Panc1 (cell line): ENCODE results near the gene MTCH1. TPM values are rescaled to one million over a fixed set of nuclear protein-coding genes. Genes with fewer than 3 reads are reported as not detected.

Experiments
- ATAC-seq: fragments of 200-7000 bp; cut with Tn5 transposase; 2 replicates; pipeline ENCODE4 v1.9.1; 2020; ENCODE audit warnings: mild to moderate bottlenecking, moderate library complexity
- BruUV-seq: library from RNA; stranded (reverse); fragments of 400-500 nt; replicated peaks from 2 replicates; lab custom pipeline; 2021; lab: Mats Ljungman, UMichigan
- CTCF ChIA-PET: fragments of 300-600 bp; sonication (Branson Sonifier 250); formaldehyde crosslinking; loops from one replicate; lab custom pipeline; 2022; ENCODE audit warnings: antibody characterized with exemption; lab: Charles Lee
- POLR2A ChIA-PET: fragments of 300-600 bp; sonication (Branson Sonifier 250); formaldehyde crosslinking; loops from one replicate; lab custom pipeline; 2022; ENCODE audit warnings: antibody characterized with exemption; lab: Charles Lee
- DNase-seq: peaks from one replicate; pipeline ENCODE4 v3.0.0-alpha.2; 2010; ENCODE audit warnings: low read depth, low spot score
- H3K27ac ChIP-seq: 2 replicates; pipeline ENCODE4 v1.5.1; 2011; ENCODE audit warnings: mild to moderate bottlenecking, low read length, inconsistent platforms
- H3K27me3 ChIP-seq: fragments of 200-500 bp; sonication (Bioruptor generic); 2 replicates; pipeline ENCODE4 v1.6.0; 2014; ENCODE audit warnings: low read length, inconsistent platforms; ENCODE audit not compliant: control insufficient read depth, insufficient read depth
- H3K36me3 ChIP-seq: fragments of 200-500 bp; sonication (Bioruptor generic); 2 replicates; pipeline ENCODE4 v1.5.1; 2014; ENCODE audit warnings: inconsistent platforms, mild to moderate bottlenecking, low read length, moderate library complexity; ENCODE audit not compliant: control insufficient read depth, insufficient read depth
- H3K4me1 ChIP-seq: 2 replicates; pipeline ENCODE4 v1.5.1; 2011; ENCODE audit warnings: inconsistent platforms, mild to moderate bottlenecking, low read length, moderate library complexity; ENCODE audit not compliant: control insufficient read depth, insufficient read depth
- H3K4me3 ChIP-seq, 2 experiments: 2 replicates each; pipeline ENCODE4 v1.5.1; 2011 to 2012; ENCODE audit warnings: low read depth in 2 of 2, low read length in 2 of 2, mild to moderate bottlenecking in 2 of 2, inconsistent platforms in 1 of 2, moderate library complexity in 1 of 2
- H3K9me3 ChIP-seq: fragments of 200-500 bp; sonication (Bioruptor generic); 2 replicates; pipeline ENCODE4 v1.5.1; 2014; ENCODE audit warnings: low read depth, mild to moderate bottlenecking, inconsistent platforms, low read length, moderate library complexity; ENCODE audit not compliant: control insufficient read depth, insufficient read depth
- POLR2AphosphoS5 ChIP-seq: IDR thresholded peaks from 2 replicates; pipeline ENCODE4 v1.6.1; 2012; ENCODE audit warnings: mild to moderate bottlenecking, low read depth, low read length, moderate library complexity
- SIN3A ChIP-seq: IDR thresholded peaks from 2 replicates; pipeline ENCODE4 v1.6.1; 2012; ENCODE audit warnings: low read depth, mild to moderate bottlenecking, low read length, moderate library complexity, borderline replicate concordance; ENCODE audit not compliant: insufficient read depth
- TCF7L2 ChIP-seq: IDR thresholded peaks from 2 replicates; pipeline ENCODE4 v1.6.1; 2011; ENCODE audit warnings: mild to moderate bottlenecking, low read depth, low read length, inconsistent platforms
- in situ Hi-C: cut with HindIII; loops from 2 replicates; pipeline ENCODE4 v1.10.0; 2016; ENCODE audit warnings: low sequenced_read_pairs, low pct_unique_long_range_greater_than_20kb
- intact Hi-C: fragments of 100-400 bp; cut with micrococcal nuclease; formaldehyde crosslinking; loops from one replicate; pipeline ENCODE4 v1.10.0; 2022; ENCODE audit not compliant: unreplicated experiment
- total RNA-seq: library from RNA; stranded (reverse); gene quantifications from one replicate; pipeline ENCODE4 v1.2.1, GENCODE V29; 2021; ENCODE audit not compliant: unreplicated experiment
- TF ChIP-seq, protein P1 (sequence below): fragments of 450-650 bp; IDR thresholded peaks from 2 replicates; pipeline ENCODE4 v1.5.1; 2017; ENCODE audit warnings: mild to moderate bottlenecking
- TF ChIP-seq, protein P2 (sequence below), 2 experiments: IDR thresholded peaks; 2 replicates each; pipeline ENCODE4 v1.6.1; 2011 to 2012; ENCODE audit warnings: low read depth in 2 of 2, control low read depth in 1 of 2, low read length in 1 of 2, mild to moderate bottlenecking in 1 of 2, moderate library complexity in 1 of 2; ENCODE audit not compliant: insufficient read depth in 1 of 2

MTCH1 gene
- total RNA-seq, 1 experiment from 2014 or later: 223 TPM

DNA sequence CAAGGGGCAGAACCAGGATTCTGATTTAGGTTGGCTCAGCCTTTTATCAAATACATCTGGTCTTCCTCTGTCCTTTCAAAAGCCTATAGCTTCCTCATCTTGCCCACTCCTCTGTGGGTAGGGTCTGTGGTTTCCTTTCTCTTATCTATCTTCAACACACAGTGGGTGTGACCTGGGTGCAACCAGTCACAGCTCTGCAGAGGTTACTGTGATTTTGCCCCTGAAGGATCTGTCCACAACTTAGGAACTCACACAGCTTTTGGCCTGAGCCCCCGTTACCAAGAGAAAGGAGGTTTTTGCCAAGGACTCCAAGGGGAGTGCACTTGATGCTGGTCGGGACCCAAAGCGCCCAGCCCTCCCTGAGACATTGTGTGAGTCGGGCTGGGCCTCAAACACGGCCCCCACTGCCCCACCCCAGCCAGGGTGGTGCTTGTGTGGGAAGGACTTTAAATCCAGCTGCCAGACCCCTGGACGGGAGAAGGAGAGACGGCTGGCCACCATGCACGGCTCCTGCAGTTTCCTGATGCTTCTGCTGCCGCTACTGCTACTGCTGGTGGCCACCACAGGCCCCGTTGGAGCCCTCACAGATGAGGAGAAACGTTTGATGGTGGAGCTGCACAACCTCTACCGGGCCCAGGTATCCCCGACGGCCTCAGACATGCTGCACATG lies 31.6 kb downstream of the MTCH1 start, which contains the start of gene PI16:
Gene PI16, plus strand, starts transcription at position 477 of the 670 bp plus-strand sequence. Its CDS starts 23 bp downstream, at position 500.
- ChIA-PET CTCF (interaction anchor here (0.6 kb wide), 1 partner anchor 41 kb away, joined by 6 read pairs; no protein-coding TSS in a partner anchor), POLR2A (no interaction called here)
- Histone ChIP-seq H3K36me3 (no peaks in the 10 kb centered on the region), H3K9me3 (no peaks in the 10 kb centered on the region), H3K27ac (no peak within 1 kb of the TSS), H3K27me3 (no peaks in the 10 kb centered on the region), H3K4me1 (peaks cover 2% of the 10 kb centered on the region; the same call in 1 of the 2 replicates), H3K4me3 (no peak within 1 kb of the TSS)
- TF ChIP-seq SIN3A (no peak), TCF7L2 (no peak), POLR2AphosphoS5 (no peak)
- TF ChIP-seq, protein P1, sequence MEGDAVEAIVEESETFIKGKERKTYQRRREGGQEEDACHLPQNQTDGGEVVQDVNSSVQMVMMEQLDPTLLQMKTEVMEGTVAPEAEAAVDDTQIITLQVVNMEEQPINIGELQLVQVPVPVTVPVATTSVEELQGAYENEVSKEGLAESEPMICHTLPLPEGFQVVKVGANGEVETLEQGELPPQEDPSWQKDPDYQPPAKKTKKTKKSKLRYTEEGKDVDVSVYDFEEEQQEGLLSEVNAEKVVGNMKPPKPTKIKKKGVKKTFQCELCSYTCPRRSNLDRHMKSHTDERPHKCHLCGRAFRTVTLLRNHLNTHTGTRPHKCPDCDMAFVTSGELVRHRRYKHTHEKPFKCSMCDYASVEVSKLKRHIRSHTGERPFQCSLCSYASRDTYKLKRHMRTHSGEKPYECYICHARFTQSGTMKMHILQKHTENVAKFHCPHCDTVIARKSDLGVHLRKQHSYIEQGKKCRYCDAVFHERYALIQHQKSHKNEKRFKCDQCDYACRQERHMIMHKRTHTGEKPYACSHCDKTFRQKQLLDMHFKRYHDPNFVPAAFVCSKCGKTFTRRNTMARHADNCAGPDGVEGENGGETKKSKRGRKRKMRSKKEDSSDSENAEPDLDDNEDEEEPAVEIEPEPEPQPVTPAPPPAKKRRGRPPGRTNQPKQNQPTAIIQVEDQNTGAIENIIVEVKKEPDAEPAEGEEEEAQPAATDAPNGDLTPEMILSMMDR: no peak
- TF ChIP-seq, protein P2, sequence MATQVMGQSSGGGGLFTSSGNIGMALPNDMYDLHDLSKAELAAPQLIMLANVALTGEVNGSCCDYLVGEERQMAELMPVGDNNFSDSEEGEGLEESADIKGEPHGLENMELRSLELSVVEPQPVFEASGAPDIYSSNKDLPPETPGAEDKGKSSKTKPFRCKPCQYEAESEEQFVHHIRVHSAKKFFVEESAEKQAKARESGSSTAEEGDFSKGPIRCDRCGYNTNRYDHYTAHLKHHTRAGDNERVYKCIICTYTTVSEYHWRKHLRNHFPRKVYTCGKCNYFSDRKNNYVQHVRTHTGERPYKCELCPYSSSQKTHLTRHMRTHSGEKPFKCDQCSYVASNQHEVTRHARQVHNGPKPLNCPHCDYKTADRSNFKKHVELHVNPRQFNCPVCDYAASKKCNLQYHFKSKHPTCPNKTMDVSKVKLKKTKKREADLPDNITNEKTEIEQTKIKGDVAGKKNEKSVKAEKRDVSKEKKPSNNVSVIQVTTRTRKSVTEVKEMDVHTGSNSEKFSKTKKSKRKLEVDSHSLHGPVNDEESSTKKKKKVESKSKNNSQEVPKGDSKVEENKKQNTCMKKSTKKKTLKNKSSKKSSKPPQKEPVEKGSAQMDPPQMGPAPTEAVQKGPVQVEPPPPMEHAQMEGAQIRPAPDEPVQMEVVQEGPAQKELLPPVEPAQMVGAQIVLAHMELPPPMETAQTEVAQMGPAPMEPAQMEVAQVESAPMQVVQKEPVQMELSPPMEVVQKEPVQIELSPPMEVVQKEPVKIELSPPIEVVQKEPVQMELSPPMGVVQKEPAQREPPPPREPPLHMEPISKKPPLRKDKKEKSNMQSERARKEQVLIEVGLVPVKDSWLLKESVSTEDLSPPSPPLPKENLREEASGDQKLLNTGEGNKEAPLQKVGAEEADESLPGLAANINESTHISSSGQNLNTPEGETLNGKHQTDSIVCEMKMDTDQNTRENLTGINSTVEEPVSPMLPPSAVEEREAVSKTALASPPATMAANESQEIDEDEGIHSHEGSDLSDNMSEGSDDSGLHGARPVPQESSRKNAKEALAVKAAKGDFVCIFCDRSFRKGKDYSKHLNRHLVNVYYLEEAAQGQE (IDR thresholded peaks at IDR 0.05; ENCODE audit: insufficient read depth in 1 of 2, low read depth in 2 of 2, low read length in 1 of 2): no peak
- intact Hi-C loops (no loop called here), in situ Hi-C loops (no loop called here)
- ATAC-seq (no peak), DNase-seq (no peak)
- BruUV-seq: no TSS peak

DNA sequence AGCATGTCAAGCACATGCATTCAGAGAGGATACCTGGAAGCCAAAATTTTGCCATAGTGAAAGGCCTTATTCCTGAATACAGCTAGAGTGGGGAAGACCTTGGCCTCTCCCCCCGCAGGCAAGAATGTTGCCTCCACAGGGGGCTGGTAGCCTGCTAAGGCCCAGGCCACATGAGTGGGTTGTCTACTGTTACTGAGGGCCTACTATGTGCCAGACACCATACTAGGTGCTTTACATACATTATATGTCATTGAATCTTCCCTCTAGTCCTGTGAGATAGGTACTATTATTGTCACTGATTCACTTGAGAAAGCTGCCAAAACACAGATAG lies 32.1 kb downstream of the MTCH1 start:
- no TSS peak for BruUV-seq
- POLR2A ChIA-PET: no interaction called here

More for the DNA sequence above, 32.1 kb downstream of the MTCH1 start:
- Histone ChIP-seq H3K4me1 (peaks cover 3% of the 10 kb centered on the region; the same call in 1 of the 2 replicates), H3K36me3 (no peaks in the 10 kb centered on the region), H3K27ac (no peak overlapping the region), H3K27me3 (no peaks in the 10 kb centered on the region), H3K9me3 (no peaks in the 10 kb centered on the region), H3K4me3 (no peak overlapping the region)
- DNase-seq (no peak), ATAC-seq (no peak)
- intact Hi-C loops: no loop called here
- CTCF ChIA-PET: interaction anchor here (0.6 kb wide), 1 partner anchor 40 kb away, joined by 6 read pairs; no protein-coding TSS in a partner anchor
- in situ Hi-C loops: no loop called here
- TF ChIP-seq, protein P1: no peak
- TF ChIP-seq, protein P2 (IDR thresholded peaks at IDR 0.05; ENCODE audit: insufficient read depth in 1 of 2, low read depth in 2 of 2, low read length in 1 of 2): no peak
- TF ChIP-seq SIN3A (no peak), POLR2AphosphoS5 (no peak), TCF7L2 (no peak)
